ENCODE results near the gene SLAMF7.

The SLAMF7 gene

GRCh38 chr1:160733898-160734297 lies 5.1 kb upstream of the SLAMF7 start:
- TF ChIP-seq ZFX (IDR thresholded peaks at IDR 0.05) = no peak
- TF ChIP-seq CTCF (conservative IDR thresholded peaks at IDR 0.05) = no peak
- H3K27ac ChIP-seq = no peak overlapping the region

- H3K27ac ChIP-seq = no peak overlapping the region
- TF ChIP-seq ZFX (IDR thresholded peaks at IDR 0.05) = no peak
- TF ChIP-seq CTCF (conservative IDR thresholded peaks at IDR 0.05) = no peak
Measured at GRCh38 chr1:160734301-160734700, 4.7 kb upstream of the SLAMF7 start.

GRCh38 chr1:160738271-160738670 lies 776 bp upstream of the SLAMF7 start:
- TF ChIP-seq ZFX (IDR thresholded peaks at IDR 0.05) = no peak
- no peak for TF ChIP-seq CTCF (conservative IDR thresholded peaks at IDR 0.05)
- no peak overlapping the region for H3K27ac ChIP-seq

- TF ChIP-seq CTCF (conservative IDR thresholded peaks at IDR 0.05) (no peak), ZFX (IDR thresholded peaks at IDR 0.05) (no peak)
- no peak overlapping the region for H3K27ac ChIP-seq
Measured at GRCh38 chr1:160740133-160740688, 1.2 kb downstream of the SLAMF7 start.

- no peak overlapping the region for H3K27ac ChIP-seq
- TF ChIP-seq CTCF (conservative IDR thresholded peaks at IDR 0.05) (no peak), ZFX (IDR thresholded peaks at IDR 0.05) (no peak)
Measured at GRCh38 chr1:160741092-160741501, 2.0 kb downstream of the SLAMF7 start.

GRCh38 chr1:160741612-160742348 lies 2.7 kb downstream of the SLAMF7 start:
- TF ChIP-seq CTCF (conservative IDR thresholded peaks at IDR 0.05) = no peak
- no peak for TF ChIP-seq ZFX (IDR thresholded peaks at IDR 0.05)
- H3K27ac ChIP-seq = no peak overlapping the region

GRCh38 chr1:160742428-160743127 lies 3.5 kb downstream of the SLAMF7 start:
- H3K27ac ChIP-seq = no peak overlapping the region
- no peak for TF ChIP-seq CTCF (conservative IDR thresholded peaks at IDR 0.05)

Measured in C4-2B (cell line).